ENCODE measurements around the gene BOLA3.
A peak's percentile ranks its signal among the peaks of the same experiment; 100 is the strongest.

BOLA3 gene

GRCh38 chr2:74177696-74178095, 30.0 kb upstream of the BOLA3 start:
- H3K4me3 ChIP-seq (ENCODE audit: low read depth, low read length): peak overlapping the region; percentile 95
- DNase-seq (ENCODE audit: low read depth): no peak
- TF ChIP-seq MAX (IDR thresholded peaks at IDR 0.05; ENCODE audit: low read depth, low read length): no peak
- no peak for TF ChIP-seq CTCF (IDR thresholded peaks at IDR 0.05; ENCODE audit: low read depth, low read length)
- no peak for TF ChIP-seq POLR2A (IDR thresholded peaks at IDR 0.05; ENCODE audit: extremely low read depth, insufficient read length)
- TF ChIP-seq MYC (IDR thresholded peaks at IDR 0.05; ENCODE audit: low read depth, low read length): no peak

GRCh38 chr2:74174909-74175308, 27.2 kb upstream of the BOLA3 start:
- DNase-seq (ENCODE audit: low read depth): no peak
- no peak for TF ChIP-seq POLR2A (IDR thresholded peaks at IDR 0.05; ENCODE audit: extremely low read depth, insufficient read length)
- no peak for TF ChIP-seq MYC (IDR thresholded peaks at IDR 0.05; ENCODE audit: low read depth, low read length)
- no peak for TF ChIP-seq MAX (IDR thresholded peaks at IDR 0.05; ENCODE audit: low read depth, low read length)
- peak overlapping the region; percentile 27 for H3K4me3 ChIP-seq (ENCODE audit: low read depth, low read length)

- TF ChIP-seq MYC (IDR thresholded peaks at IDR 0.05; ENCODE audit: low read depth, low read length) (no peak), MAX (IDR thresholded peaks at IDR 0.05; ENCODE audit: low read depth, low read length) (no peak), CTCF (IDR thresholded peaks at IDR 0.05; ENCODE audit: low read depth, low read length) (no peak), POLR2A (IDR thresholded peaks at IDR 0.05; ENCODE audit: extremely low read depth, insufficient read length) (no peak)
- no peak overlapping the region for H3K4me3 ChIP-seq (ENCODE audit: low read depth, low read length)
- no peak for DNase-seq (ENCODE audit: low read depth)
Observed at GRCh38 chr2:74168739-74169138, 21.0 kb upstream of the BOLA3 start.

GRCh38 chr2:74164761-74165160, 17.0 kb upstream of the BOLA3 start:
- TF ChIP-seq MYC (IDR thresholded peaks at IDR 0.05; ENCODE audit: low read depth, low read length) (no peak), POLR2A (IDR thresholded peaks at IDR 0.05; ENCODE audit: extremely low read depth, insufficient read length) (no peak), CTCF (IDR thresholded peaks at IDR 0.05; ENCODE audit: low read depth, low read length) (no peak), MAX (IDR thresholded peaks at IDR 0.05; ENCODE audit: low read depth, low read length) (no peak)
- H3K4me3 ChIP-seq (ENCODE audit: low read depth, low read length): no peak overlapping the region
- DNase-seq (ENCODE audit: low read depth): no peak

GRCh38 chr2:74162951-74163350, 15.2 kb upstream of the BOLA3 start:
- H3K4me3 ChIP-seq (ENCODE audit: low read depth, low read length): no peak overlapping the region
- TF ChIP-seq POLR2A (IDR thresholded peaks at IDR 0.05; ENCODE audit: extremely low read depth, insufficient read length) (no peak), CTCF (IDR thresholded peaks at IDR 0.05; ENCODE audit: low read depth, low read length) (no peak), MAX (IDR thresholded peaks at IDR 0.05; ENCODE audit: low read depth, low read length) (no peak)
- no peak for DNase-seq (ENCODE audit: low read depth)

- no peak for TF ChIP-seq MYC (IDR thresholded peaks at IDR 0.05; ENCODE audit: low read depth, low read length)
- TF ChIP-seq CTCF (IDR thresholded peaks at IDR 0.05; ENCODE audit: low read depth, low read length): no peak
- no peak for TF ChIP-seq MAX (IDR thresholded peaks at IDR 0.05; ENCODE audit: low read depth, low read length)
- TF ChIP-seq POLR2A (IDR thresholded peaks at IDR 0.05; ENCODE audit: extremely low read depth, insufficient read length): no peak
Observed at GRCh38 chr2:74155830-74156229, 8.1 kb upstream of the BOLA3 start.

More at GRCh38 chr2:74155830-74156229, 8.1 kb upstream of the BOLA3 start:
- no peak overlapping the region for H3K4me3 ChIP-seq (ENCODE audit: low read depth, low read length)
- DNase-seq (ENCODE audit: low read depth): no peak

Data from NB4 (cell line).